ENCODE data around the gene BACH2. TPM values are rescaled to one million over a fixed set of nuclear protein-coding genes. Genes with fewer than 3 reads are reported as not detected.

The BACH2 gene
- total and polyA plus RNA-seq, 2 of the 8 experiments (the other 6 are each of a cell fraction or from before 2014, with no cell fraction given), result 1.9 to 5.9 TPM

- Histone ChIP-seq H2BK15ac (ENCODE audit: low read length) (no peak overlapping the region), H4K20me1 (replicated peaks in 1 of 2; ENCODE audit: control insufficient read depth in 1 of 2, insufficient read depth in 2 of 2, low read length in 2 of 2) (no peaks in the 10 kb centered on the region), H2BK12ac (ENCODE audit: low read depth, low read length) (no peak overlapping the region), H2BK120ac (replicated peaks; ENCODE audit: low read depth, low read length) (no peak overlapping the region), H2AFZ (ENCODE audit: low read length) (no peak overlapping the region), H3K4me1 (replicated peaks in 1 of 4; ENCODE audit: control insufficient read depth in 3 of 4, insufficient read depth in 4 of 4, low read length in 3 of 4) (peaks cover 0 to 5% (median 1%) of the 10 kb centered on the region in 4 experiments; a peak in 3 of 7 replicates), H3K23me2 (ENCODE audit: low read depth, low read length) (no peaks in the 10 kb centered on the region), H3K27ac (ENCODE audit: low read depth, low read length) (no peak overlapping the region), H3K4me3 (ENCODE audit: extremely low read depth in 1 of 4, insufficient read depth in 2 of 4, low read depth in 3 of 4, low read length in 4 of 4) (no peak overlapping the region), H4K5ac (ENCODE audit: insufficient read length, low read depth, low read length) (no peak overlapping the region), H3K56ac (replicated peaks; ENCODE audit: insufficient read length, low read depth, low read length) (no peak overlapping the region), H3K4ac (replicated peaks; ENCODE audit: insufficient read length, low read depth, low read length) (no peak overlapping the region), H3K4me2 (ENCODE audit: insufficient read depth in 1 of 2, low read depth in 2 of 2, low read length in 2 of 2) (no peak overlapping the region), H4K91ac (replicated peaks; ENCODE audit: insufficient read length, low read length) (no peak overlapping the region), H4K8ac (ENCODE audit: extremely low read depth, insufficient read depth, low read length) (no peak overlapping the region), H3K9ac (replicated peaks in 1 of 4; ENCODE audit: extremely low read depth in 1 of 4, low read depth in 3 of 4, low read length in 3 of 4) (no peak overlapping the region), H3K79me1 (ENCODE audit: low read depth, low read length) (no peaks in the 10 kb centered on the region), H2BK5ac (ENCODE audit: low read depth, low read length) (no peak overlapping the region), H3K79me2 (ENCODE audit: control insufficient read depth in 1 of 2, insufficient read depth in 2 of 2, low read length in 2 of 2) (no peaks in the 10 kb centered on the region), H3K23ac (ENCODE audit: insufficient read length) (no peak overlapping the region), H3K18ac (ENCODE audit: extremely low read depth, low read length) (no peak overlapping the region), H3K27me3 (replicated peaks in 1 of 4; ENCODE audit: control insufficient read depth in 3 of 4, extremely low read depth in 1 of 4, insufficient read depth in 3 of 4, low read length in 3 of 4) (no peaks in the 10 kb centered on the region), H3K9me3 (ENCODE audit: insufficient read depth in 2 of 2, low read depth in 1 of 2, low read length in 1 of 2) (no peaks in the 10 kb centered on the region), H3K36me3 (ENCODE audit: control insufficient read depth in 2 of 4, insufficient read depth in 4 of 4, low read length in 3 of 4) (no peaks in the 10 kb centered on the region), H3K14ac (ENCODE audit: insufficient read length) (no peak overlapping the region), H2BK20ac (ENCODE audit: low read length) (no peak overlapping the region), H2AK5ac (ENCODE audit: low read depth, low read length) (no peak overlapping the region)
- TF ChIP-seq ZNF274 (IDR thresholded peaks at IDR 0.05; ENCODE audit: borderline replicate concordance, extremely low read depth, low read length) (no peak), CBX5 (IDR thresholded peaks at IDR 0.05; ENCODE audit: low read depth, low read length) (no peak), TBP (IDR thresholded peaks at IDR 0.05; ENCODE audit: low read depth, low read length) (no peak), CHD1 (IDR thresholded peaks at IDR 0.05; ENCODE audit: low read depth, low read length) (no peak), RFX5 (IDR thresholded peaks at IDR 0.05; ENCODE audit: borderline replicate concordance, low read depth, low read length) (no peak), SIRT6 (IDR thresholded peaks at IDR 0.05; ENCODE audit: low read length) (no peak), SIX5 (IDR thresholded peaks at IDR 0.05; ENCODE audit: low read depth, low read length) (no peak), SRF (IDR thresholded peaks at IDR 0.05; ENCODE audit: low read depth, low read length) (no peak)
- DNase-seq (ENCODE audit: low read depth in 1 of 2, low spot score in 2 of 2) (no peak), FAIRE-seq (no peak)
- CTCF ChIA-PET (ENCODE audit: partially characterized antibody), result no interaction called here
- POLR2A ChIA-PET (ENCODE audit: partially characterized antibody), result no interaction called here
- WGBS, 2 experiments (ENCODE audit: extremely low coverage in 1 of 2, insufficient coverage in 1 of 2, insufficient read length in 1 of 2, insufficient replicate concordance in 2 of 2, low coverage in 1 of 2, low lambda C conversion rate in 2 of 2, missing lambda C conversion rate in 1 of 2), result 96% methylated on average over 1 of the region's 1 CpG; no CpG with 5 or more reads in 1 of the 2 experiments
Measured at GRCh38 chr6:90008908-90009501, 287.6 kb downstream of the BACH2 start.
